K562 (cell line): Measurements from ENCODE around the gene SKAP2. TPM values are rescaled to one million over a fixed set of nuclear protein-coding genes. Genes with fewer than 3 reads are reported as not detected.

Experiments used
- ATAC-seq: fragments of 200-7000 bp; cut with Tn5 transposase; 3 replicates; pipeline ENCODE4 v1.9.1; 2020; ENCODE audit warnings: moderate library complexity
- BruUV-seq: library from RNA; stranded (reverse); fragments of 400-500 nt; replicated peaks from 2 replicates; lab custom pipeline; 2021; lab: Mats Ljungman, UMichigan
- CTCF ChIA-PET: fragments of 300-600 bp; formaldehyde crosslinking; extraction: SDS; loops from one replicate; lab custom pipeline; 2021; ENCODE audit warnings: low intra/inter-chr PET ratio; lab: Yijun Ruan, JAX
- POLR2A ChIA-PET: fragments of 300-600, 350-650 bp; sonication (Branson Sonifier 250); formaldehyde crosslinking; extraction: SDS; loops from one replicate; lab custom pipeline; 2021; ENCODE audit warnings: antibody characterized with exemption, inconsistent platforms; lab: Yijun Ruan, JAX
- DNase-seq, 4 experiments: peaks; one replicate each; pipeline versions ENCODE4 v3.0.0 to v3.0.0-alpha.2; 2011 to 2018; ENCODE audit warnings: low spot score in 3 of 4, mixed read lengths in 3 of 4; ENCODE audit errors: extremely low read depth in 1 of 4
- FAIRE-seq: peaks from 2 replicates; lab custom pipeline; 2011; peaks lifted over from hg19 to GRCh38; lab: Jason Lieb, UNC
- H2AFZ ChIP-seq: 2 replicates; pipeline ENCODE4 v1.6.0; 2011; ENCODE audit warnings: low read depth, low read length, control low read depth, inconsistent platforms
- H3K27ac ChIP-seq: fragments of 200-600 bp; 3 replicates; pipeline ENCODE4 v1.8.0; 2011; ENCODE audit warnings: low read depth, mild to moderate bottlenecking, control low read depth, inconsistent platforms, low read length, moderate library complexity, mixed read lengths; ENCODE audit errors: extremely low read depth
- H3K27me3 ChIP-seq, 2 experiments: fragments of 300-600 bp in 1 of 2; 2 replicates in 1 of 2; 3 replicates in 1 of 2; pipeline versions ENCODE4 v1.6.0 to v1.8.0; 2011; ENCODE audit warnings: inconsistent platforms in 2 of 2, low read length in 2 of 2, mild to moderate bottlenecking in 1 of 2, mixed read lengths in 1 of 2, moderate library complexity in 1 of 2; ENCODE audit not compliant: control insufficient read depth in 2 of 2, insufficient read depth in 2 of 2
- H3K36me3 ChIP-seq: fragments of 300-600 bp; 3 replicates; pipeline ENCODE4 v1.8.0; 2011; ENCODE audit warnings: mild to moderate bottlenecking, low read length, inconsistent platforms; ENCODE audit not compliant: control insufficient read depth, insufficient read depth
- H3K4me1 ChIP-seq, 2 experiments: fragments of 200-600 bp in 1 of 2; replicated peaks in 1 of 2; 2 replicates in 1 of 2; 3 replicates in 1 of 2; pipeline versions ENCODE4 v1.5.1 to v1.8.0; 2011; ENCODE audit warnings: inconsistent platforms in 2 of 2, low read length in 2 of 2, mild to moderate bottlenecking in 1 of 2, mixed read lengths in 1 of 2, moderate library complexity in 1 of 2; ENCODE audit not compliant: control insufficient read depth in 2 of 2, insufficient read depth in 2 of 2
- H3K4me2 ChIP-seq: 2 replicates; pipeline ENCODE4 v1.6.1; 2011; ENCODE audit warnings: low read length, control low read depth, inconsistent platforms, mixed read lengths; ENCODE audit not compliant: insufficient read depth
- H3K4me3 ChIP-seq: fragments of 200-600 bp; sonication (generic), shearing (Covaris generic); 2 replicates; pipeline ENCODE4 v1.5.1; 2016; ENCODE audit warnings: control low read depth, inconsistent platforms
- H3K79me2 ChIP-seq: fragments of 200-600 bp; 3 replicates; pipeline ENCODE4 v1.8.0; 2011; ENCODE audit warnings: low read length, inconsistent platforms; ENCODE audit not compliant: control insufficient read depth, insufficient read depth
- H3K9ac ChIP-seq, 2 experiments: 2 replicates each; pipeline versions ENCODE4 v1.6.0 to v1.6.1; 2011; ENCODE audit warnings: low read depth in 2 of 2, low read length in 2 of 2, control low read depth in 1 of 2, inconsistent platforms in 1 of 2, mild to moderate bottlenecking in 1 of 2, mixed read lengths in 1 of 2; ENCODE audit not compliant: insufficient read depth in 1 of 2
- H3K9me1 ChIP-seq: one replicate; pipeline ENCODE4 v1.6.0; 2011; ENCODE audit warnings: inconsistent platforms, mild to moderate bottlenecking, low read length, moderate library complexity; ENCODE audit not compliant: control insufficient read depth, insufficient read depth
- H3K9me3 ChIP-seq: replicated peaks from 2 replicates; pipeline ENCODE4 v1.5.1; 2011; ENCODE audit warnings: low read depth, low read length, inconsistent platforms; ENCODE audit not compliant: control insufficient read depth, insufficient read depth
- H4K20me1 ChIP-seq: replicated peaks from 2 replicates; pipeline ENCODE4 v1.6.1; 2011; ENCODE audit warnings: low read length, inconsistent platforms, mixed read lengths; ENCODE audit not compliant: control insufficient read depth, insufficient read depth
- CCAR2 ChIP-seq: fragments of 200-400 bp; formaldehyde crosslinking; IDR thresholded peaks from 2 replicates; pipeline ENCODE4 v1.6.1; 2017; ENCODE audit warnings: mild to moderate bottlenecking, low read depth, low read length
- CHD1 ChIP-seq: fragments of 200-600 bp; sonication (generic); IDR thresholded peaks from one replicate; pipeline ENCODE4 v1.6.1; 2012; ENCODE audit warnings: mild to moderate bottlenecking, moderate library complexity, low read length, inconsistent platforms
- DIDO1 ChIP-seq: fragments of 450-650 bp; IDR thresholded peaks from 2 replicates; pipeline ENCODE4 v1.6.1; 2016; ENCODE audit warnings: low read depth, missing biosample characterization, missing genetic modification characterization
- ELF2 ChIP-seq: fragments of 250-450 bp; sonication (Bioruptor Pico); IDR thresholded peaks from 2 replicates; pipeline ENCODE4 v1.5.0; 2021; ENCODE audit warnings: mild to moderate bottlenecking
- FOS ChIP-seq: IDR thresholded peaks from 3 replicates; pipeline ENCODE4 v1.6.1; 2011; ENCODE audit not compliant: insufficient read length; ENCODE audit errors: extremely low read depth
- HDAC6 ChIP-seq: IDR thresholded peaks from 2 replicates; pipeline ENCODE4 v1.6.1; 2012; ENCODE audit warnings: low read depth, mild to moderate bottlenecking, control low read depth, inconsistent platforms, low read length, moderate library complexity
- MBD2 ChIP-seq: sonication (generic); IDR thresholded peaks from 2 replicates; pipeline ENCODE4 v1.6.1; 2016; ENCODE audit warnings: low read depth, borderline replicate concordance
- PYGO2 ChIP-seq: fragments of 450-650 bp; IDR thresholded peaks from 2 replicates; pipeline ENCODE4 v1.6.1; 2016; ENCODE audit warnings: mild to moderate bottlenecking, missing genetic modification characterization, moderate library complexity, missing compliant biosample characterization
- RBFOX2 ChIP-seq: fragments of 200-400 bp; formaldehyde crosslinking; IDR thresholded peaks from 2 replicates; pipeline ENCODE4 v1.6.1; 2017; ENCODE audit warnings: low read depth, mild to moderate bottlenecking, low read length, moderate library complexity
- SMARCE1 ChIP-seq: fragments of 450-650 bp; IDR thresholded peaks from 2 replicates; pipeline ENCODE4 v1.7.1; 2016; ENCODE audit warnings: mild to moderate bottlenecking
- THRB ChIP-seq: fragments of 450-650 bp; formaldehyde crosslinking; conservative IDR thresholded peaks from 2 replicates; pipeline ENCODE4 v1.4.0; 2022; ENCODE audit warnings: mild to moderate bottlenecking, missing genetic modification characterization
- ZBTB7A ChIP-seq: IDR thresholded peaks from 2 replicates; pipeline ENCODE4 v1.6.1; 2011; ENCODE audit warnings: low read depth, mild to moderate bottlenecking, low read length, moderate library complexity, borderline replicate concordance; ENCODE audit not compliant: control insufficient read depth
- ZNF408 ChIP-seq: fragments of 250-450 bp; sonication (Bioruptor Pico); IDR thresholded peaks from 2 replicates; pipeline ENCODE4 v1.4.0; 2020; ENCODE audit warnings: low read depth, mild to moderate bottlenecking, moderate library complexity
- in situ Hi-C: fragments of 300-500 bp; cut with MboI; formaldehyde crosslinking; loops from 4 replicates; pipeline ENCODE4 v1.15.0; 2018; ENCODE audit warnings: inconsistent platforms, mixed read lengths
- intact Hi-C: fragments of 100-400 bp; cut with micrococcal nuclease; formaldehyde crosslinking; loops from 2 replicates; pipeline ENCODE4 v1.14.2; 2022
- polyA plus RNA-seq, 8 experiments: library from polyadenylated mRNA; depleted of rRNA in 4 of 8; stranded (reverse) in 5 of 8; unstranded in 3 of 8; fragments of >200 nt; fragmentation: Nextera tagmentation in 2 of 8; fragmentation: Illumina TruSeq in 1 of 8; extraction: Ambion mirVana in 2 of 8; extraction: Trizol in 1 of 8; gene quantifications; 2 replicates each; pipeline versions ENCODE4 v1.2.1 to v1.2.3, GENCODE V29; 2011 to 2014; ENCODE audit warnings: inconsistent platforms in 1 of 8, missing spikeins in 1 of 8
- total RNA-seq, 7 experiments: library from RNA; depleted of rRNA in 6 of 7; stranded (reverse); fragments of >200 nt in 6 of 7; fragmentation: Illumina TruSeq in 2 of 7; extraction: Trizol in 2 of 7; gene quantifications; 2 replicates each; pipeline versions ENCODE4 v1.2.1 to v1.2.3, GENCODE V29; 2011 to 2021; ENCODE audit warnings: low replicate concordance in 1 of 7
- TF ChIP-seq, protein P1 (sequence below): fragments of 250-450 bp; sonication (Bioruptor Pico); IDR thresholded peaks from 2 replicates; pipeline ENCODE4 v1.8.0; 2022; ENCODE audit warnings: inconsistent platforms
- TF ChIP-seq, protein P2 (sequence below): fragments of 250-450 bp; sonication (Bioruptor Pico); IDR thresholded peaks from 2 replicates; pipeline ENCODE4 v1.4.0; 2020

SKAP2 gene
- total and polyA plus RNA-seq, 9 of the 15 experiments (the other 6 are each of a cell fraction or from before 2014, with no cell fraction given): 4.2 to 11.7 (median 8.3) TPM

DNA sequence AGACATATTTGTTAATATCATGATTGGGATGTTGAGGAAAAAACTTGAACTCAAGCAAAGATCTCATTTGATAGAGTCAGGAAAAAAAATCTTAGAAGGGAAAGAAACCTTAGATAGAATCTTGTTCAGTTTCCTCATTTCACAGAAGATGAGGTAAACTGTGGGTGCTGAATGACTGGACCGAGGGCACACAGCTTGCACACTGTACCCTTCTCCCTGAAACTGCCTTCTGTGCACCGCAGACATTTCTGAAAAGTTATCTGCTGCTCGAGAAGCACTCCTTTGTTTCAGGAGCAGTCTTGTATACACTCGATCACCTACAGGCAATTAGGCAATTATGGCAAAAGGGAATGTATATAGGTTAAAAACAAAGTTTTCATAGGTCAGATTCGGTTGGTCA lies 167.4 kb downstream of the SKAP2 start (continued):
- TF ChIP-seq CHD1 (no peak), PYGO2 (tag) (no peak), ELF2 (CRISPR knock-in tag) (no peak), CCAR2 (no peak), DIDO1 (tag) (no peak)
- TF ChIP-seq, protein P1, sequence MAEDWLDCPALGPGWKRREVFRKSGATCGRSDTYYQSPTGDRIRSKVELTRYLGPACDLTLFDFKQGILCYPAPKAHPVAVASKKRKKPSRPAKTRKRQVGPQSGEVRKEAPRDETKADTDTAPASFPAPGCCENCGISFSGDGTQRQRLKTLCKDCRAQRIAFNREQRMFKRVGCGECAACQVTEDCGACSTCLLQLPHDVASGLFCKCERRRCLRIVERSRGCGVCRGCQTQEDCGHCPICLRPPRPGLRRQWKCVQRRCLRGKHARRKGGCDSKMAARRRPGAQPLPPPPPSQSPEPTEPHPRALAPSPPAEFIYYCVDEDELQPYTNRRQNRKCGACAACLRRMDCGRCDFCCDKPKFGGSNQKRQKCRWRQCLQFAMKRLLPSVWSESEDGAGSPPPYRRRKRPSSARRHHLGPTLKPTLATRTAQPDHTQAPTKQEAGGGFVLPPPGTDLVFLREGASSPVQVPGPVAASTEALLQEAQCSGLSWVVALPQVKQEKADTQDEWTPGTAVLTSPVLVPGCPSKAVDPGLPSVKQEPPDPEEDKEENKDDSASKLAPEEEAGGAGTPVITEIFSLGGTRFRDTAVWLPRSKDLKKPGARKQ (CRISPR knock-in tag): no peak

DNA sequence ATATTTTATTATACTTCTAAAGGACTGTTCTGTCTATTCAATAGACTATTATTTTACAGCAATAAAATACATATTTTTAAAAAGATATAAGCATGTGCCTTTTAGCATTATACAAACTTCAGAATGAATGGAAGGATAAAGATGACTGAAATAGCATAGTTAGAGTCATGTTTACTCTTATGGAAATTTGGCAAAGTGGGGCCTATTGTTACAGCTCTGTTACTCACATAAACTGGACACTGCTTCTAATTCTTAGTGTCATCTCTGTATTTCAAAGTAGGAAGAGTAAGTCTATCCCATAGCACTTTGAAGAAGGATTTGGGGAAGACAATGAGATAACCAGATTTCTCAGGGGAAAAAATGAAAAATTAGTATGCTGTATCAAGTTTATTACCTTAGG lies 168.2 kb downstream of the SKAP2 start:
- H2AFZ ChIP-seq: no peak overlapping the region
- no peaks in the 10 kb centered on the region for H3K9me1 ChIP-seq
- CTCF ChIA-PET: no interaction called here
- ATAC-seq (no peak), FAIRE-seq (no peak), DNase-seq (no peak)
- no peaks in the 10 kb centered on the region for H3K27me3 ChIP-seq
- H4K20me1 ChIP-seq: no peaks in the 10 kb centered on the region
- POLR2A ChIA-PET: no interaction called here
- H3K9me3 ChIP-seq: no peaks in the 10 kb centered on the region
- in situ Hi-C loops (no loop called here), intact Hi-C loops (no loop called here)
- no peaks in the 10 kb centered on the region for H3K79me2 ChIP-seq
- no peak overlapping the region for H3K9ac ChIP-seq
- no peak overlapping the region for H3K4me2 ChIP-seq
- H3K36me3 ChIP-seq: no peaks in the 10 kb centered on the region
- no peak overlapping the region for H3K27ac ChIP-seq
- H3K4me1 ChIP-seq: no peaks in the 10 kb centered on the region
- H3K4me3 ChIP-seq: no peak overlapping the region
- no TSS peak for BruUV-seq
- TF ChIP-seq HDAC6 (no peak), SMARCE1 (no peak), ZNF408 (CRISPR knock-in tag) (no peak), ZBTB7A (no peak), FOS (no peak), THRB (CRISPR knock-in tag) (no peak), MBD2 (no peak), RBFOX2 (no peak)
- TF ChIP-seq, protein P2, sequence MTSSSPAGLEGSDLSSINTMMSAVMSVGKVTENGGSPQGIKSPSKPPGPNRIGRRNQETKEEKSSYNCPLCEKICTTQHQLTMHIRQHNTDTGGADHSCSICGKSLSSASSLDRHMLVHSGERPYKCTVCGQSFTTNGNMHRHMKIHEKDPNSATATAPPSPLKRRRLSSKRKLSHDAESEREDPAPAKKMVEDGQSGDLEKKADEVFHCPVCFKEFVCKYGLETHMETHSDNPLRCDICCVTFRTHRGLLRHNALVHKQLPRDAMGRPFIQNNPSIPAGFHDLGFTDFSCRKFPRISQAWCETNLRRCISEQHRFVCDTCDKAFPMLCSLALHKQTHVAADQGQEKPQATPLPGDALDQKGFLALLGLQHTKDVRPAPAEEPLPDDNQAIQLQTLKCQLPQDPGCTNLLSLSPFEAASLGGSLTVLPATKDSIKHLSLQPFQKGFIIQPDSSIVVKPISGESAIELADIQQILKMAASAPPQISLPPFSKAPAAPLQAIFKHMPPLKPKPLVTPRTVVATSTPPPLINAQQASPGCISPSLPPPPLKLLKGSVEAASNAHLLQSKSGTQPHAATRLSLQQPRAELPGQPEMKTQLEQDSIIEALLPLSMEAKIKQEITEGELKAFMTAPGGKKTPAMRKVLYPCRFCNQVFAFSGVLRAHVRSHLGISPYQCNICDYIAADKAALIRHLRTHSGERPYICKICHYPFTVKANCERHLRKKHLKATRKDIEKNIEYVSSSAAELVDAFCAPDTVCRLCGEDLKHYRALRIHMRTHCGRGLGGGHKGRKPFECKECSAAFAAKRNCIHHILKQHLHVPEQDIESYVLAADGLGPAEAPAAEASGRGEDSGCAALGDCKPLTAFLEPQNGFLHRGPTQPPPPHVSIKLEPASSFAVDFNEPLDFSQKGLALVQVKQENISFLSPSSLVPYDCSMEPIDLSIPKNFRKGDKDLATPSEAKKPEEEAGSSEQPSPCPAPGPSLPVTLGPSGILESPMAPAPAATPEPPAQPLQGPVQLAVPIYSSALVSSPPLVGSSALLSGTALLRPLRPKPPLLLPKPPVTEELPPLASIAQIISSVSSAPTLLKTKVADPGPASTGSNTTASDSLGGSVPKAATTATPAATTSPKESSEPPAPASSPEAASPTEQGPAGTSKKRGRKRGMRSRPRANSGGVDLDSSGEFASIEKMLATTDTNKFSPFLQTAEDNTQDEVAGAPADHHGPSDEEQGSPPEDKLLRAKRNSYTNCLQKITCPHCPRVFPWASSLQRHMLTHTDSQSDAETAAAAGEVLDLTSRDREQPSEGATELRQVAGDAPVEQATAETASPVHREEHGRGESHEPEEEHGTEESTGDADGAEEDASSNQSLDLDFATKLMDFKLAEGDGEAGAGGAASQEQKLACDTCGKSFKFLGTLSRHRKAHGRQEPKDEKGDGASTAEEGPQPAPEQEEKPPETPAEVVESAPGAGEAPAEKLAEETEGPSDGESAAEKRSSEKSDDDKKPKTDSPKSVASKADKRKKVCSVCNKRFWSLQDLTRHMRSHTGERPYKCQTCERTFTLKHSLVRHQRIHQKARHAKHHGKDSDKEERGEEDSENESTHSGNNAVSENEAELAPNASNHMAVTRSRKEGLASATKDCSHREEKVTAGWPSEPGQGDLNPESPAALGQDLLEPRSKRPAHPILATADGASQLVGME (CRISPR knock-in tag): no peak
